HepG2 (cell line): ENCODE results near the gene GMPPB. TPM values are rescaled to one million over a fixed set of nuclear protein-coding genes. Genes with fewer than 3 reads are reported as not detected.
A peak's percentile ranks its signal among the peaks of the same experiment; 100 is the strongest.

Source experiments
- FUBP1 ChIP-seq: sonication (generic); formaldehyde crosslinking; IDR thresholded peaks from 2 replicates; pipeline ENCODE4 v1.5.1; 2020; ENCODE audit warnings: missing genetic modification reagents, mild to moderate bottlenecking, borderline replicate concordance
- PAX8 ChIP-seq: sonication (generic); formaldehyde crosslinking; IDR thresholded peaks from 2 replicates; pipeline ENCODE4 v1.8.0; 2022; ENCODE audit warnings: mild to moderate bottlenecking, missing genetic modification reagents, borderline replicate concordance
- POLR2G ChIP-seq: fragments of 200-400 bp; formaldehyde crosslinking; IDR thresholded peaks from 2 replicates; pipeline ENCODE4 v1.6.1; 2018; ENCODE audit warnings: mild to moderate bottlenecking, low read depth, low read length, moderate library complexity
- SCMH1 ChIP-seq: sonication (generic); formaldehyde crosslinking; IDR thresholded peaks from 2 replicates; pipeline ENCODE4 v1.9.0; 2021; ENCODE audit warnings: missing genetic modification reagents, mild to moderate bottlenecking, borderline replicate concordance
- TAF15 ChIP-seq: fragments of 200-400 bp; formaldehyde crosslinking; IDR thresholded peaks from one replicate; pipeline ENCODE4 v1.6.1; 2018; ENCODE audit warnings: mild to moderate bottlenecking, low read depth, low read length; ENCODE audit not compliant: poor library complexity, severe bottlenecking
- ZBTB43 ChIP-seq: sonication (generic); formaldehyde crosslinking; conservative IDR thresholded peaks from 2 replicates; pipeline ENCODE4 v1.4.0; 2020; ENCODE audit warnings: missing genetic modification reagents
- ZNF180 ChIP-seq: sonication (generic); formaldehyde crosslinking; IDR thresholded peaks from 2 replicates; pipeline ENCODE4 v1.4.0; 2020; ENCODE audit warnings: low read depth, missing genetic modification reagents, borderline replicate concordance
- ZNF432 ChIP-seq: sonication (generic); formaldehyde crosslinking; IDR thresholded peaks from 2 replicates; pipeline ENCODE4 v1.5.0; 2020; ENCODE audit warnings: missing genetic modification reagents, mild to moderate bottlenecking, borderline replicate concordance
- ZNF704 ChIP-seq: sonication (generic); formaldehyde crosslinking; IDR thresholded peaks from 2 replicates; pipeline ENCODE4 v1.8.1; 2023; ENCODE audit warnings: mild to moderate bottlenecking, inconsistent platforms, moderate library complexity, missing genetic modification reagents, borderline replicate concordance
- polyA plus RNA-seq, 8 experiments: library from polyadenylated mRNA; depleted of rRNA in 3 of 8; stranded (reverse) in 7 of 8; unstranded in 1 of 8; fragments of >200 nt; fragmentation: Illumina TruSeq in 4 of 8; extraction: Trizol in 4 of 8; gene quantifications; 2 replicates each; pipeline versions ENCODE4 v1.2.1 to v1.2.3, GENCODE V29; 2011 to 2016; ENCODE audit warnings: low read depth in 4 of 8, missing spikeins in 1 of 8, mixed read lengths in 1 of 8; ENCODE audit not compliant: insufficient read depth in 1 of 8
- total RNA-seq, 5 experiments: library from RNA; depleted of rRNA; stranded (reverse); fragments of >200 nt; fragmentation: Illumina TruSeq; extraction: Trizol; gene quantifications; 2 replicates each; pipeline ENCODE4 v1.2.3, GENCODE V29; 2016; ENCODE audit warnings: low read depth in 1 of 5
- TF ChIP-seq, protein P1 (sequence below), 2 experiments: sonication (generic) in 1 of 2; formaldehyde crosslinking in 1 of 2; IDR thresholded peaks; 2 replicates each; pipeline versions ENCODE4 v1.4.0 to v1.6.1; 2016 to 2020; ENCODE audit warnings: borderline replicate concordance in 1 of 2, low read depth in 1 of 2, mild to moderate bottlenecking in 1 of 2, missing genetic modification reagents in 1 of 2
- TF ChIP-seq, protein P2 (sequence below): sonication (generic); formaldehyde crosslinking; IDR thresholded peaks from 2 replicates; pipeline ENCODE4 v1.5.0; 2020; ENCODE audit warnings: mild to moderate bottlenecking, low read depth, missing genetic modification reagents, borderline replicate concordance
- TF ChIP-seq, protein P3 (sequence below), 2 experiments: IDR thresholded peaks; 2 replicates each; pipeline ENCODE4 v1.6.1; 2011 to 2012; ENCODE audit warnings: low read length in 2 of 2, borderline replicate concordance in 1 of 2, low read depth in 1 of 2, mild to moderate bottlenecking in 1 of 2, moderate library complexity in 1 of 2

Gene GMPPB
- total and polyA plus RNA-seq, 2 of the 13 experiments (the other 11 are each of a cell fraction or from before 2014, with no cell fraction given): 6.5 to 23.1 TPM

DNA sequence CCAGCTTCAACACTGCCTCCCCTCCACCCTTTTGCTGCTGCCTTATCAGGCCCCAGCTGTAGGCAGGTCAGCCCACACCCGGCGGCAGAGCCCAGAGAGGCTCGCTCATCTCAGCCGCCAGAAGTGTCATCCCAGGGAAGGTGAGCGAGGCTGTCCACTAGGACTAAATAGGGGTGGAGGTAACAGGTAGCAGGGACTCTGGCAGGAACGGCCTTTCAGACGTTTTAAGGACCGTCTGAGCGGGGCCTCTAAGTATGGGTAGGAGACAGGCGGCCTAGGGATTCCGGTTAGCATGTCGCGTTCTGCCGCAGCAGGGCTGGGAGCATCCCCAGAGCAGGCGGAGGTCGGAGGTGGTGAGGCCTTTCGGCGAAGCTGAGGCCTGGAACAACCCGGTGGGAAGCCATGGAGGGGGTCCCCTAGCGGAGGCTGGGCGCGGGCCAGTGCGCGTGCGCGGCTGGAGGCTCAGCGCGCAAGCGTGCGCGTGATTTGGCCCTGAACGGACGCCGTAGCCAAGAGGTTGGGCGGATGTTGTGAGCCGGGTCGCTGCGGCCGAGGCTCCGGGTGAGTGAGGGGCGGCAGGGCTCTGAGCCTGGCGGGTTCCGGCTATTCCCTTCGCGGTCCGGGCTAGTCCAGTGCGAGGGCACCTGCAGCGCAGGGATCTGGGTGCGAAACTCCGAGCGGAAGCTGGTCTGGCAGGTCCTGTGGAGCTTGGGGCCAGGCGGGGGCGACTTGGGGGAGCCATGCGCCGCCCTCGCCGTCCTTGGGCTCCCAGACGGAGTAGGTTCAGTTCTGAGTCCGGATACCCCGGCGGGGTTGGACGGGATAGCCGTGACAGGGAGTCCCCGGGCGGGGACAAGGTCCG lies 34.5 kb downstream of the GMPPB start, which contains the start of the genes MST1 and RNF123 (continued):
- TF ChIP-seq ZNF704 (CRISPR knock-in tag) (no peak; the same call in 1 of the 2 replicates), PAX8 (no peak), TAF15 (no peak), SCMH1 (CRISPR knock-in tag) (no peak), ZNF180 (CRISPR knock-in tag) (no peak), POLR2G (peak; percentile 63; the same call in 1 of the 2 replicates), ZBTB43 (no peak), ZNF432 (CRISPR knock-in tag) (no peak), FUBP1 (no peak)
- TF ChIP-seq, protein P1, sequence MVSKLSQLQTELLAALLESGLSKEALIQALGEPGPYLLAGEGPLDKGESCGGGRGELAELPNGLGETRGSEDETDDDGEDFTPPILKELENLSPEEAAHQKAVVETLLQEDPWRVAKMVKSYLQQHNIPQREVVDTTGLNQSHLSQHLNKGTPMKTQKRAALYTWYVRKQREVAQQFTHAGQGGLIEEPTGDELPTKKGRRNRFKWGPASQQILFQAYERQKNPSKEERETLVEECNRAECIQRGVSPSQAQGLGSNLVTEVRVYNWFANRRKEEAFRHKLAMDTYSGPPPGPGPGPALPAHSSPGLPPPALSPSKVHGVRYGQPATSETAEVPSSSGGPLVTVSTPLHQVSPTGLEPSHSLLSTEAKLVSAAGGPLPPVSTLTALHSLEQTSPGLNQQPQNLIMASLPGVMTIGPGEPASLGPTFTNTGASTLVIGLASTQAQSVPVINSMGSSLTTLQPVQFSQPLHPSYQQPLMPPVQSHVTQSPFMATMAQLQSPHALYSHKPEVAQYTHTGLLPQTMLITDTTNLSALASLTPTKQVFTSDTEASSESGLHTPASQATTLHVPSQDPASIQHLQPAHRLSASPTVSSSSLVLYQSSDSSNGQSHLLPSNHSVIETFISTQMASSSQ (IDR thresholded peaks at IDR 0.05; ENCODE audit: low read depth): no peak
- TF ChIP-seq, protein P1 (CRISPR knock-in tag; IDR thresholded peaks at IDR 0.05; ENCODE audit: borderline replicate concordance): peak; percentile 77; the same call in 1 of the 2 replicates
- TF ChIP-seq, protein P2, sequence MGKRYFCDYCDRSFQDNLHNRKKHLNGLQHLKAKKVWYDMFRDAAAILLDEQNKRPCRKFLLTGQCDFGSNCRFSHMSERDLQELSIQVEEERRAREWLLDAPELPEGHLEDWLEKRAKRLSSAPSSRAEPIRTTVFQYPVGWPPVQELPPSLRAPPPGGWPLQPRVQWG (CRISPR knock-in tag): no peak
- TF ChIP-seq, protein P3, sequence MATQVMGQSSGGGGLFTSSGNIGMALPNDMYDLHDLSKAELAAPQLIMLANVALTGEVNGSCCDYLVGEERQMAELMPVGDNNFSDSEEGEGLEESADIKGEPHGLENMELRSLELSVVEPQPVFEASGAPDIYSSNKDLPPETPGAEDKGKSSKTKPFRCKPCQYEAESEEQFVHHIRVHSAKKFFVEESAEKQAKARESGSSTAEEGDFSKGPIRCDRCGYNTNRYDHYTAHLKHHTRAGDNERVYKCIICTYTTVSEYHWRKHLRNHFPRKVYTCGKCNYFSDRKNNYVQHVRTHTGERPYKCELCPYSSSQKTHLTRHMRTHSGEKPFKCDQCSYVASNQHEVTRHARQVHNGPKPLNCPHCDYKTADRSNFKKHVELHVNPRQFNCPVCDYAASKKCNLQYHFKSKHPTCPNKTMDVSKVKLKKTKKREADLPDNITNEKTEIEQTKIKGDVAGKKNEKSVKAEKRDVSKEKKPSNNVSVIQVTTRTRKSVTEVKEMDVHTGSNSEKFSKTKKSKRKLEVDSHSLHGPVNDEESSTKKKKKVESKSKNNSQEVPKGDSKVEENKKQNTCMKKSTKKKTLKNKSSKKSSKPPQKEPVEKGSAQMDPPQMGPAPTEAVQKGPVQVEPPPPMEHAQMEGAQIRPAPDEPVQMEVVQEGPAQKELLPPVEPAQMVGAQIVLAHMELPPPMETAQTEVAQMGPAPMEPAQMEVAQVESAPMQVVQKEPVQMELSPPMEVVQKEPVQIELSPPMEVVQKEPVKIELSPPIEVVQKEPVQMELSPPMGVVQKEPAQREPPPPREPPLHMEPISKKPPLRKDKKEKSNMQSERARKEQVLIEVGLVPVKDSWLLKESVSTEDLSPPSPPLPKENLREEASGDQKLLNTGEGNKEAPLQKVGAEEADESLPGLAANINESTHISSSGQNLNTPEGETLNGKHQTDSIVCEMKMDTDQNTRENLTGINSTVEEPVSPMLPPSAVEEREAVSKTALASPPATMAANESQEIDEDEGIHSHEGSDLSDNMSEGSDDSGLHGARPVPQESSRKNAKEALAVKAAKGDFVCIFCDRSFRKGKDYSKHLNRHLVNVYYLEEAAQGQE (IDR thresholded peaks at IDR 0.05; ENCODE audit: borderline replicate concordance in 1 of 2, low read depth in 1 of 2, low read length in 2 of 2): peak in 1 of 2 experiments; percentile 16; a peak in 1 of 4 replicates
